Activated naive CD4-positive, alpha-beta T cell (primary cell): ENCODE measurements around the gene PGBD2.
"Not testable (repeated sequence)": the region's sequence is repeated elsewhere in the genome, so short reads cannot be mapped to it uniquely, and the experiment has no call there.

ENCODE experiments used
- DNase-seq, 4 experiments: peaks; one replicate each; lab custom pipeline; 2025; lab: John Stamatoyannopoulos, UW

The PGBD2 gene

DNA sequence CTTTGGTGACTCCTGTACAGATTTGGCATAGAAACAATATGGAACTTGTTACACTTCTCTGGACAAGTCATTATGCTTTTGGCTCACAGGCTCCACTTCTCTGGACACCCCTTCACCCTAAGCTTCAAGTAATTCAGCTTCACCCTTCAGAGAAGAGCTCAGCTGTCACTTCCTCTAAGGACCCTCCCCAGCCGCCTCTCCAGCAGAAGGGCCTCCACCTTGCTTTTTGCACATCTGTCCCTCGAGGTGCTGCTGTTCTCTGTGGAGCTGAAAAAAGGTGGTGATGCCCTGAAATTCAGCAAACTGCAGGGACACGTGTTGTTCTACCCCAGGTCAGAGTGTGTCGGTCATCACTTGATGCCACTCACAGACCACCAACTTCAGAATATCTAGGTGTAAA lies 19.8 kb downstream of the PGBD2 start:
- DNase-seq, result not testable (repeated sequence)

DNA sequence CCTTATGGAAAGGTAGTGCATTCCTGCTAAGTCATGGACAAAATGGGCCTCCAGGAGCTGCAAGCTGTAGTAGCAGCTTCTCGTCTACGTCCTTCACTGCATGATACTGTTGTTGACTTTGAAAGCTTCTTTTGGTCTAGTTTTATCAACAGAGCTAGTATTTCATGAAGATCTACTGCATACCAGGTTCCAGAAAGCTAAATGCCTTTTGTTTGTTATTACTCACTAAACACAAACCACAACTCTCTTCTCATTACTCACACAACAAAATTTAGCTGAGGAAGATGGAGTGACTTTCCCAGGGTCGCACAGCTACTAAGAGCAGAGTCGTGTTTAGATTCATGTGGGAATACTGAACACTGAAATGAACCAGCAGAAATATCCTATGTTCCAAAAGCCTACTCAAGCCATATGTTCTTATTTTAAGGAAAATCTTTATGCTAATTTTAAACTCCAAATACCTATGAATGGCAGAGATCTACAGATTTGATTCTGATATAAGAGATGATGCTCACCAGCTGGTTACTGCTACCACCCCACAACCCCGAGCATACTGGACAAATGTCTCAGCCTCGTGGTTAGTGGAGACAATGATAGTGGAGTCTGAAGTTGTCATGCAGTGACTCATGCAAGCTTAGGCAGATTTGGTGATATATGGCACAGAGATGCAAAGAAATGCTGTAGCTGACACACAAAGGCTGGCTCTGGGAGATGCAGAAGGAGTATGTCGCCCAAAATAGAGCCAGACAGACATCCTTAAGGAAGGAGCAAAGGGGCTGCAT lies 20.6 kb downstream of the PGBD2 start:
- no peak for DNase-seq

DNA sequence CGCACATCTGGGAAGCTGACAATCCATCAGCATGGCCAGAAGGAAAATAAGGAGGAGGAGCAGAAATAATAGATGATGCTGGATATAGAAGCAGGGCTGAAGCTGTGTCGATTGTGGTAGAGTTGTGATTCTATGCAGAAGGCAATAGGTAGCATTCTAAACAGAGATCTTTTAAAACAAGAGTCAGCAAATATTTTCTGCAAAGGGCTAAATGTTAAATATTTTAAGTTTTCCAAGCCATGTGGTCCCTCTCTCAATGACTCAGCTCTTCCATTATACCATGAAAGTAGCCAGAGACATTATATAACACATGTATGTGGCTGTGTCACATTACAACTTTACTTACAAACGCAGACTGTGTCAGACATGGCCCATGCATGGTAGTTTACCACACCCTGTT lies 21.2 kb downstream of the PGBD2 start:
- DNase-seq, result not testable (repeated sequence)

DNA sequence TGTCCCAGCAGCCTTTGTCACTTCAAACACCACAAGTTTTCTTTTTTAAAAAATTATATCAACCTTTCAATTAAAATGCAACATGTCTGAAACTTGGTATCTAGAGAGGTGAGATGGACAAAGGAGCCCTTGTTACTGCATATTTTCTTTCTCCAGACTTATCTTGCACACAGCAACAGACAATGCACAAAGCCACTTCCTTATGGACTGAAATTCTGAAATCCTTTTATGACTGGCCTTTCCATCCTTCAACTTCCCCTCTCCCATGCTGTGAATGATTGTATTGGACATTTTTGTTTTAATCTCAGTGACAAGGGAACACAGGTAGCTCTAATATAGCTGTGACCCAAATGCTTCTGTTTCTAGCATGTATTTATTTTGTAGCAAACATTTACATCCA lies 22.1 kb downstream of the PGBD2 start:
- not testable (repeated sequence) for DNase-seq

DNA sequence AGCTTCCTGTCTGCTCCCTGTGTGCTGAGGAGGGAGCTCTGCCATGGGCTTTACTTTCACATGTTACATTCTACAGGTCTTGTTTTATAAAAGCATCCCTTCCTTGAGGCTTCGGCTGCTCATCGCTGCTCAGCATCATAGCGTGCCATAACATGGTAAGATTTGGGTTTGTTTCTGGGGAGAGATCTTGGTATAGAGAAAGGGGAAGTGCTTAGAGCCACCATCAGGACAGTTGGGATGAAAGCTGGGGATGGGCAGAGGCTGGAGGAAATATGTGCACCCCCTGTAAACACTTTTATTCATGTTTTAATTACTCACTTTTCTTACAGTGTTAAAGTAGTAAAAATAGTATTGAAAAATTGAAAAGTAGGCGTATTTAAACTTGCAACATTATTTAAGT lies 24.0 kb downstream of the PGBD2 start:
- not testable (repeated sequence) for DNase-seq

DNA sequence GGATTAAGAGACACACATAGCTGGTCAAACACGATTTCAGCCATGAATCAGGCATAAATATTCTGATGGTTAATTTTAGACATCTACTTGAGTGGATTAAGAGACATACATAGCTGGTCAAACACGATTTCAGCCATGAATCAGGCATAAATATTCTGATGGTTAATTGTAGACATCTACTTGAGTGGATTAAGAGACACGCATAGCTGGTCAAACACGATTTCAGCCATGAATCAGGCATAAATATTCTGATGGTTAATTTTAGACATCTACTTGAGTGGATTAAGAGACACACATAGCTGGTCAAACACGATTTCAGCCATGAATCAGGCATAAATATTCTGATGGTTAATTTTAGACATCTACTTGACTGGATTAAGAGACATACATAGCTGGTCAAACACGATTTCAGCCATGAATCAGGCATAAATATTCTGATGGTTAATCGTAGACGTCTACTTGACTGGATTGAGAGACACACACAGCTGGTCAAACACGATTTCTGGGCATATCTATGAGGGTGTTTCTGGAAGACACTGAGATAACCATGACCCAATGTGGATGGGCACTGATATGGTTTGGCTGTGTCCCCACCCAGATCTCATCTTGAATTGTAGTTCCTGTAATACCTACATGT lies 32.3 kb downstream of the PGBD2 start:
- not testable (repeated sequence) for DNase-seq

DNA sequence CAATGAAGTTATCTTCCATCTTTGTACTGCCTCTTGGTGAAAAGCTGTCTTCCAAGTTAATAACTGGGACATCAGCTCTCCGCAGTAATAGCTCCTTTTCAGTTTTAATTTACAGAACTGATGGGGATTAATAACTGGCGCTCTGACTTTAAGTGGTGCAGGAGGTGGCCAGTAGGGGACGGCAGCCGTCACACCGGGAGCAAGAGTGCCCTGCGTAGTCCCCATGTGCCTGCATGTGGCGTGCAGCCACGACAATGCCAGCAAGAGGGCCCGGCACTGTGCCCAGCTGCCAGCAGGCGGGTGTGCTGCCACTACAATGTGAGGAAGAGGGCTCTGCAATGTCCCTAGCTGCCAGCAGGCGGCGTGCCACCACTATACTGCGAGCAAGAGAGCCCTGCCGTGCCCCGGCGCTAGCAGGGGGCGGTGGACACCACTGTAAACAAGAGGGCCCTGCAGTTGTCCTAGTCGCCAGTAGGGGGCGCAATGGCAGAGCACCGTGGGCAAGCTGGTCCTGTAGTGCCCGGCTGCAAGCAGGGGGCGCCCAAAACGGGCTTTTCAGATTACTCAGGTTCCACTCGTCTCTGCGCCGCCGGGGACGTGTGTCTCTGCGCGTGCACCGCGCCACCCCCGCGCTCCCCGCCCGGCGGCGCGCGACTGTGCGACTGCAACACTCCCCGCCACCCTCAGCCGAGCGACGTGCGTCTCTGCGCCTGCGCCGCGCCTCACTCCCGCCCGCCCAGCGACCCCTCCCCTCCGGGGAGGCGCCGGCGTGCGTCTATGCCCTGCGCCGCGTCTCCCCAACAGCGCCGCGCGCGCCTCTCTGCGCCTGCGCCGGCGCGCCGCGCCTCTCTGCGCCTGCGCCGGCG lies 38.3 kb downstream of the PGBD2 start:
- not testable (repeated sequence) for DNase-seq

DNA sequence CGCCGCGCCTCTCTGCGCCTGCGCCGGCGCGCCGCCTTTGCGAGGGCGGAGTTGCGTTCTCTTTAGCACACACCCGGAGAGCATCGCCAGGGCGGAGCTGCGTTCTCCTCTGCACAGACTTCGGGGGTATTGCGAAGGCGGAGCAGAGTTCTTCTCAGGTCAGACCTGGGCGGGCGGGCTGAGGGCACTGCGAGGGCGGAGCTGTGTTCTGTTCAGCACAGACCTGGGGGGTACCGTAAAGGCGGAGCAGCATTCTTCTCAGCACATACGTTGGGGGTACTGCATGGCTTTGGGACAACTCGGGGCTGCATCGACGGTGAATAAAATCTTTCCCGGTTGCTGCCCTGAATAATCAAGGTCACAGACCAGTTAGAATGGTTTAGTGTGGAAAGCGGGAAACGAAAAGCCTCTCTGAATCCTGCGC lies 39.0 kb downstream of the PGBD2 start:
- DNase-seq, result not testable (repeated sequence)

DNA sequence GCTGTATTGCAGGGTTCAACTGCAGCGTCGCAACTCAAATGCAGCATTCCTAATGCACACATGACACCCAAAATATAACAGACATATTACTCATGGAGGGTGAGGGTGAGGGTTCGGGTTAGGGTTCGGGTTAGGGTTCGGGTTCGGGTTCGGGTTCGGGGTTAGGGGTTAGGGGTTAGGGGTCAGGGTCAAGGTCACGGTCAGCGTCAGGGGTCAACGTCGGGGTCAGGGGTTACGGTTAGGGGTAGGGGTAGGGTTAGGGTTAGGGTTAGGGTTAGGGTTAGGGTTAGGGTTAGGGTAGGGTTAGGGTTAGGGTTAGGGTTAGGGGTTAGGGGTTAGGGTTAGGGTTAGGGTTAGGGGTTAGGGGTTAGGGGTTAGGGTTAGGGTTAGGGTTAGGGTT lies 39.4 kb downstream of the PGBD2 start:
- not testable (repeated sequence) for DNase-seq

DNA sequence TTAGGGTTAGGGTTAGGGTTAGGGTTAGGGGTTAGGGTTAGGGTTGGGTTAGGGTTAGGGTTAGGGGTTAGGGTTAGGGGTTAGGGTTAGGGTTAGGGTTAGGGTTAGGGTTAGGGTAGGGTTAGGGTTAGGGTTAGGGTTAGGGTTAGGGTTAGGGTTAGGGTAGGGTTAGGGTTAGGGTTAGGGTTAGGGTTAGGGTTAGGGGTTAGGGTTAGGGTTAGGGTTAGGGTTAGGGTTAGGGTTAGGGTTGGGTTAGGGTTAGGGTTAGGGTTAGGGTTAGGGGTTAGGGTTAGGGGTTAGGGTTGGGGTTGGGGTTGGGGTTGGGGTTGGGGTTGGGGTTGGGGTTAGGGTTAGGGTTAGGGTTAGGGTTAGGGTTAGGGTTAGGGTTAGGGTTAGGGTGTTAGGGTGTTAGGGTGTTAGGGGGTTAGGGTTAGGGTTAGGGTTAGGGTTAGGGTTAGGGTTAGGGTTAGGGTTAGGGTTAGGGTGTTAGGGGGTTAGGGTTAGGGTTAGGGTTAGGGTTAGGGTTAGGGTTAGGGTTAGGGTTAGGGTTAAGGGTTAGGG lies 39.9 kb downstream of the PGBD2 start:
- DNase-seq, result not testable (repeated sequence)
